HepG2 (cell line): ENCODE results near the gene CAMK1D. TPM values are rescaled to one million over a fixed set of nuclear protein-coding genes. Genes with fewer than 3 reads are reported as not detected.

Experiments
- ATAC-seq: fragments of 200-7000 bp; cut with Tn5 transposase; 3 replicates; pipeline ENCODE4 v1.9.1; 2020; ENCODE audit warnings: mild to moderate bottlenecking, moderate library complexity
- BruUV-seq: library from RNA; stranded (reverse); fragments of 400-500 nt; replicated peaks from 2 replicates; lab custom pipeline; 2021; lab: Mats Ljungman, UMichigan
- CTCF ChIA-PET: fragments of 300-600 bp; formaldehyde crosslinking; extraction: SDS; loops from one replicate; lab custom pipeline; 2021; ENCODE audit warnings: low total read pairs, inconsistent platforms, low intra/inter-chr PET ratio; lab: Yijun Ruan, JAX
- POLR2A ChIA-PET: fragments of 350-600 bp; sonication (Branson Sonifier 250); formaldehyde crosslinking; loops from one replicate; lab custom pipeline; 2020; ENCODE audit warnings: antibody characterized with exemption, inconsistent platforms; lab: Yijun Ruan, JAX
- DNase-seq: peaks from one replicate; pipeline ENCODE4 v3.0.0-alpha.2; 2015; ENCODE audit warnings: low spot score
- FAIRE-seq: peaks from 3 replicates; lab custom pipeline; 2011; peaks lifted over from hg19 to GRCh38; lab: Jason Lieb, UNC
- H2AFZ ChIP-seq: one replicate; pipeline ENCODE4 v1.6.1; 2011; ENCODE audit warnings: low read length, inconsistent platforms
- H3K27ac ChIP-seq: fragments of 300-600 bp; 3 replicates; pipeline ENCODE4 v1.8.0; 2011; ENCODE audit warnings: mixed run types, mild to moderate bottlenecking, mixed read lengths, low read length, inconsistent platforms; ENCODE audit not compliant: insufficient read depth; ENCODE audit errors: extremely low read length
- H3K27me3 ChIP-seq, 2 experiments: fragments of 200-600 bp in 1 of 2; 2 replicates in 1 of 2; 3 replicates in 1 of 2; pipeline versions ENCODE4 v1.6.0 to v1.8.0; 2011; ENCODE audit warnings: low read length in 2 of 2, mild to moderate bottlenecking in 2 of 2, moderate library complexity in 2 of 2, inconsistent platforms in 1 of 2; ENCODE audit not compliant: insufficient read depth in 2 of 2, control insufficient read depth in 1 of 2
- H3K36me3 ChIP-seq, 2 experiments: fragments of 200-600 bp in 1 of 2; replicated peaks in 1 of 2; 2 replicates in 1 of 2; 3 replicates in 1 of 2; pipeline versions ENCODE4 v1.5.1 to v1.8.0; 2011; ENCODE audit warnings: low read length in 2 of 2, inconsistent platforms in 1 of 2; ENCODE audit not compliant: insufficient read depth in 2 of 2, control insufficient read depth in 1 of 2
- H3K4me1 ChIP-seq: 2 replicates; pipeline ENCODE4 v1.5.1; 2012; ENCODE audit warnings: low read length, inconsistent platforms; ENCODE audit not compliant: insufficient read depth
- H3K4me2 ChIP-seq: 2 replicates; pipeline ENCODE4 v1.6.0; 2011; ENCODE audit warnings: low read depth, low read length, inconsistent platforms
- H3K4me3 ChIP-seq, 3 experiments: fragments of 200-600 bp in 1 of 3; sonication (generic), shearing (Covaris generic) in 1 of 3; replicated peaks in 1 of 3; 2 replicates each; pipeline ENCODE4 v1.5.1; 2011 to 2016; ENCODE audit warnings: low read length in 3 of 3, inconsistent platforms in 2 of 3, low read depth in 2 of 3, mild to moderate bottlenecking in 2 of 3, control low read depth in 1 of 3, mixed read lengths in 1 of 3; ENCODE audit not compliant: insufficient read depth in 1 of 3
- H3K79me2 ChIP-seq: one replicate; pipeline ENCODE4 v1.6.1; 2011; ENCODE audit warnings: low read length, inconsistent platforms; ENCODE audit not compliant: insufficient read depth
- H3K9ac ChIP-seq: 2 replicates; pipeline ENCODE4 v1.6.0; 2011; ENCODE audit warnings: mild to moderate bottlenecking, low read depth, low read length, inconsistent platforms; ENCODE audit not compliant: insufficient read depth
- H3K9me3 ChIP-seq: 2 replicates; pipeline ENCODE4 v1.5.1; 2012; ENCODE audit warnings: mild to moderate bottlenecking, low read length
- H4K20me1 ChIP-seq: 2 replicates; pipeline ENCODE4 v1.6.0; 2011; ENCODE audit warnings: inconsistent platforms, mild to moderate bottlenecking, low read length, moderate library complexity; ENCODE audit not compliant: insufficient read depth
- CBFB ChIP-seq: sonication (generic); formaldehyde crosslinking; IDR thresholded peaks from 2 replicates; pipeline ENCODE4 v1.4.0; 2020; ENCODE audit warnings: missing genetic modification reagents
- JUN ChIP-seq: sonication (generic); formaldehyde crosslinking; IDR thresholded peaks from 2 replicates; pipeline ENCODE4 v1.4.0; 2020; ENCODE audit warnings: mild to moderate bottlenecking, missing genetic modification reagents
- NKX3-1 ChIP-seq: sonication (generic); formaldehyde crosslinking; IDR thresholded peaks from 2 replicates; pipeline ENCODE4 v1.5.0; 2020; ENCODE audit warnings: missing genetic modification reagents
- NRL ChIP-seq: sonication (generic); formaldehyde crosslinking; IDR thresholded peaks from 2 replicates; pipeline ENCODE4 v1.5.0; 2020; ENCODE audit warnings: missing genetic modification reagents, mild to moderate bottlenecking, moderate library complexity, borderline replicate concordance
- PAX8 ChIP-seq: sonication (generic); formaldehyde crosslinking; IDR thresholded peaks from 2 replicates; pipeline ENCODE4 v1.8.0; 2022; ENCODE audit warnings: mild to moderate bottlenecking, missing genetic modification reagents, borderline replicate concordance
- POLR2A ChIP-seq, 2 experiments: IDR thresholded peaks; 2 replicates each; pipeline ENCODE4 v1.6.1; 2011; ENCODE audit warnings: low read depth in 2 of 2, low read length in 2 of 2, mild to moderate bottlenecking in 1 of 2, moderate library complexity in 1 of 2; ENCODE audit not compliant: insufficient read depth in 1 of 2
- ZNF224 ChIP-seq: sonication (generic); formaldehyde crosslinking; IDR thresholded peaks from 2 replicates; pipeline ENCODE4 v1.5.0; 2020; ENCODE audit warnings: mild to moderate bottlenecking, missing genetic modification reagents
- ZNF337 ChIP-seq: sonication (generic); formaldehyde crosslinking; IDR thresholded peaks from 2 replicates; pipeline ENCODE4 v1.5.1; 2020; ENCODE audit warnings: missing genetic modification reagents, low read depth, mild to moderate bottlenecking, borderline replicate concordance
- ZNF619 ChIP-seq: sonication (generic); formaldehyde crosslinking; IDR thresholded peaks from 2 replicates; pipeline ENCODE4 v1.4.0; 2020; ENCODE audit warnings: mild to moderate bottlenecking, missing genetic modification reagents
- ZNF777 ChIP-seq: sonication (generic); formaldehyde crosslinking; IDR thresholded peaks from 2 replicates; pipeline ENCODE4 v1.4.0; 2020; ENCODE audit warnings: missing genetic modification reagents
- WGBS: methylation state at CpG from one replicate; pipeline ENCODE4 v1.1.6; 2017; ENCODE audit warnings: low lambda C conversion rate; 5-methylcytosine and 5-hydroxymethylcytosine counted together
- in situ Hi-C: cut with HindIII; loops from 2 replicates; pipeline ENCODE4 v1.10.0; 2017; ENCODE audit warnings: low pct_unique_long_range_greater_than_20kb; ENCODE audit not compliant: extremely low pct_ligation_motif_present
- intact Hi-C: fragments of 100-400 bp; cut with micrococcal nuclease; formaldehyde crosslinking; loops from one replicate; pipeline ENCODE4 v1.10.0; 2022; ENCODE audit not compliant: unreplicated experiment
- polyA plus RNA-seq, 8 experiments: library from polyadenylated mRNA; depleted of rRNA in 3 of 8; stranded (reverse) in 7 of 8; unstranded in 1 of 8; fragments of >200 nt; fragmentation: Illumina TruSeq in 4 of 8; extraction: Trizol in 4 of 8; gene quantifications; 2 replicates each; pipeline versions ENCODE4 v1.2.1 to v1.2.3, GENCODE V29; 2011 to 2016; ENCODE audit warnings: low read depth in 4 of 8, missing spikeins in 1 of 8, mixed read lengths in 1 of 8; ENCODE audit not compliant: insufficient read depth in 1 of 8
- total RNA-seq, 5 experiments: library from RNA; depleted of rRNA; stranded (reverse); fragments of >200 nt; fragmentation: Illumina TruSeq; extraction: Trizol; gene quantifications; 2 replicates each; pipeline ENCODE4 v1.2.3, GENCODE V29; 2016; ENCODE audit warnings: low read depth in 1 of 5
- TF ChIP-seq, protein P1 (sequence below): sonication (generic); formaldehyde crosslinking; IDR thresholded peaks from 2 replicates; pipeline ENCODE4 v1.4.0; 2020; ENCODE audit warnings: mild to moderate bottlenecking, missing genetic modification reagents, borderline replicate concordance
- TF ChIP-seq, protein P2 (sequence below): sonication (generic); formaldehyde crosslinking; IDR thresholded peaks from 2 replicates; pipeline ENCODE4 v1.5.0; 2020; ENCODE audit warnings: missing genetic modification reagents
- TF ChIP-seq, protein P3 (sequence below): sonication (generic); formaldehyde crosslinking; IDR thresholded peaks from 2 replicates; pipeline ENCODE4 v1.4.0; 2020; ENCODE audit warnings: mild to moderate bottlenecking, missing genetic modification reagents

The CAMK1D gene
- total and polyA plus RNA-seq, 2 of the 13 experiments (the other 11 are each of a cell fraction or from before 2014, with no cell fraction given): under 0.01 TPM; not detected in 1

DNA sequence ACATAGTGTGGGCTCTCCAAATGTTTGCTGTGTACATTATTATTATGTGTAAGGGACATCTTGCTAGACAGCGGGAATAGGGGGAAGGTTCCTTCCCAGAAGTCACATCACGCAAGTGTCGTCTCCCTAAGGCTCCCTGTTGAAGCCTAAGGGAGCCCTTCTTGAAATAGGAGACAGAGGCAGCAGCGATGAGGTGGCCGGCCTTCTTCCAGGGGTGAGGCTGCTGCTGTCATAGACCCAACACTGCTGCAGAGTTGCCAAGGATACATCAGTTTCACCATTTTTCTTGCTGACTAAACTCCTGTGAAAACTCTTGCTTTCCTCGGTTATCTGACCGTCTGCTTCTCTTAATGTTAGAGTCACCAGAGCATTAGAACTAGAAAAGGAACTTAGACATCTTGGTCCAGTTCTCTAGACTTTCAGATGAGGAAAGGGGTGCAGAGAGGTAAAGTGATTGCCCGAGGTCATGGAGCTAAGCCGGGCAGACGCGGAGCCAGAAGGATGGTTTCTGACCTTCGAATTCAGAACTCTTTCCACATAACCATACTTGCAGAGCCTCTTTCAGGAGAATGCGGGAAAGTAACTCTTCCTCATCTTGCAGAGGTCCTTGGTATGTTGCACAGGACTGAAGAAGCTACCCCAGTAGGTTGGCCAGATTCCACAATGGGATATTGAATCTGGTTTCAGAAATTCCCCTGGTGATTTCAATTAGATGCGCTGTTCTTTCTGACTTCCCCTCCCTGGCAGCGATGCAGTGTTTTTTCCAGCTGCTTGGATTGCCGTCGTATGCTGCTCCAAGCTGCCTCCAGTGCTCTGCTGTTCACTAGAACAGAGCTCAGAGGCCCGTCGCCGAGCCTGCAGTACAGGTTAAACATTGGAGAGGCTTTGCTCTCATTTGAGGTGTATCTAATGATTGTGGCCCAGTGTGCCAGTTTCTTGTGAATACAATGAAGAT is 217.1 kb downstream of the CAMK1D start:
- Histone ChIP-seq H3K9ac (no peak overlapping the region), H3K79me2 (no peaks in the 10 kb centered on the region), H3K27ac (no peak overlapping the region), H3K4me3 (no peak overlapping the region), H4K20me1 (no peaks in the 10 kb centered on the region), H3K9me3 (no peaks in the 10 kb centered on the region), H3K36me3 (no peaks in the 10 kb centered on the region), H2AFZ (no peak overlapping the region), H3K4me1 (no peaks in the 10 kb centered on the region), H3K4me2 (no peak overlapping the region), H3K27me3 (peaks cover 0 to 15% of the 10 kb centered on the region in 2 experiments; a peak in 1 of 5 replicates)
- intact Hi-C loops (no loop called here), in situ Hi-C loops (no loop called here)
- ATAC-seq: no peak
- CTCF ChIA-PET: no interaction called here
- 41% methylated on average over 16 of the region's 20 CpGs for WGBS
- TF ChIP-seq ZNF337 (CRISPR knock-in tag): no peak
- no TSS peak for BruUV-seq
- FAIRE-seq: no peak
- no peak for DNase-seq
- POLR2A ChIA-PET: no interaction called here

DNA sequence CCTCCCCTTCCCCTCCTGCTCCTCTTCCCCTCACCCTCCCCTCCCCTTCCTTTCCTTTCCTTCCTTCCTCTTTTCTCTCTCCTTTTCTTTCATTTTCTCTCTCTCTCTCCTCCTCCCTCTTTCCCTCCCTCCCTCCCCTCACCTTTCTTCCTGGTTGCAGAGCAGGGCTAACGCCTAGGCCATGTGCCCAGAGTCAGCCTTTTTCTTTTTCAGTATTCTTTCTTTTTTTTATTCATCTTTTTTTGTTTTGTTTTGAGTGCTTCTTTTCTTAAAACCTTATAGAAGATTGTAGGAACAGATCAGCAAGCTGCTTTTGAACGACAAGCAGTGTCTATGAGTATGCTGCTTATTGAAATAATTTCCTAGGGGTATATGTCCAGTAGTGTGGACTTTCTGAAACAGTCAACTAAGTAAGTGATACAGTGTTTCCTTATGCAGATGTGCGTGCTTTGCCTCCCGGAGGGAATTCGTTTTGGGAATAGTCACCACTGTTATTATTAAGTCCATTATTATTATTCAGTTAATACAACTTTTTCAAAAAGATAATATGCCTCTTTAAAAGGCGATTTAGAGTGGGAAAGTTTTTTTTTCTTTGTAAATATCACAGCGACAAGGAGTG is 219.2 kb downstream of the CAMK1D start:
- H3K4me3 ChIP-seq: no peak overlapping the region
- ATAC-seq: no peak
- H3K27ac ChIP-seq: no peak overlapping the region
- no peak for DNase-seq
- 39% methylated on average over 7 of the region's 7 CpGs for WGBS
- in situ Hi-C loops (no loop called here), intact Hi-C loops (no loop called here)
- no peak overlapping the region for H3K9ac ChIP-seq
- no TSS peak for BruUV-seq
- H2AFZ ChIP-seq: no peak overlapping the region
- ChIA-PET CTCF (no interaction called here), POLR2A (no interaction called here)
- FAIRE-seq: no peak
- no peak overlapping the region for H3K4me2 ChIP-seq
- H3K9me3 ChIP-seq: no peaks in the 10 kb centered on the region
- no peaks in the 10 kb centered on the region for H3K79me2 ChIP-seq
- no peaks in the 10 kb centered on the region for H3K4me1 ChIP-seq
- no peaks in the 10 kb centered on the region for H3K36me3 ChIP-seq
- peaks cover 0 to 7% of the 10 kb centered on the region in 2 experiments; a peak in 1 of 5 replicates for H3K27me3 ChIP-seq
- no peaks in the 10 kb centered on the region for H4K20me1 ChIP-seq
- TF ChIP-seq ZNF619 (CRISPR knock-in tag) (no peak), PAX8 (CRISPR knock-in tag) (no peak), JUN (CRISPR knock-in tag) (no peak), NRL (CRISPR knock-in tag) (no peak), POLR2A (IDR thresholded peaks at IDR 0.05; ENCODE audit: insufficient read depth in 1 of 2, low read depth in 2 of 2, low read length in 2 of 2) (no peak), ZNF777 (CRISPR knock-in tag) (no peak), CBFB (CRISPR knock-in tag) (no peak), NKX3-1 (CRISPR knock-in tag) (no peak), ZNF224 (CRISPR knock-in tag) (no peak)
- TF ChIP-seq, protein P1, sequence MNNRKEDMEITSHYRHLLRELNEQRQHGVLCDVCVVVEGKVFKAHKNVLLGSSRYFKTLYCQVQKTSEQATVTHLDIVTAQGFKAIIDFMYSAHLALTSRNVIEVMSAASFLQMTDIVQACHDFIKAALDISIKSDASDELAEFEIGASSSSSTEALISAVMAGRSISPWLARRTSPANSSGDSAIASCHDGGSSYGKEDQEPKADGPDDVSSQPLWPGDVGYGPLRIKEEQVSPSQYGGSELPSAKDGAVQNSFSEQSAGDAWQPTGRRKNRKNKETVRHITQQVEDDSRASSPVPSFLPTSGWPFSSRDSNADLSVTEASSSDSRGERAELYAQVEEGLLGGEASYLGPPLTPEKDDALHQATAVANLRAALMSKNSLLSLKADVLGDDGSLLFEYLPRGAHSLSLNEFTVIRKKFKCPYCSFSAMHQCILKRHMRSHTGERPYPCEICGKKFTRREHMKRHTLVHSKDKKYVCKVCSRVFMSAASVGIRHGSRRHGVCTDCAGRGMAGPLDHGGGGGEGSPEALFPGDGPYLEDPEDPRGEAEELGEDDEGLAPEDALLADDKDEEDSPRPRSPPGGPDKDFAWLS: no peak
- TF ChIP-seq, protein P2, sequence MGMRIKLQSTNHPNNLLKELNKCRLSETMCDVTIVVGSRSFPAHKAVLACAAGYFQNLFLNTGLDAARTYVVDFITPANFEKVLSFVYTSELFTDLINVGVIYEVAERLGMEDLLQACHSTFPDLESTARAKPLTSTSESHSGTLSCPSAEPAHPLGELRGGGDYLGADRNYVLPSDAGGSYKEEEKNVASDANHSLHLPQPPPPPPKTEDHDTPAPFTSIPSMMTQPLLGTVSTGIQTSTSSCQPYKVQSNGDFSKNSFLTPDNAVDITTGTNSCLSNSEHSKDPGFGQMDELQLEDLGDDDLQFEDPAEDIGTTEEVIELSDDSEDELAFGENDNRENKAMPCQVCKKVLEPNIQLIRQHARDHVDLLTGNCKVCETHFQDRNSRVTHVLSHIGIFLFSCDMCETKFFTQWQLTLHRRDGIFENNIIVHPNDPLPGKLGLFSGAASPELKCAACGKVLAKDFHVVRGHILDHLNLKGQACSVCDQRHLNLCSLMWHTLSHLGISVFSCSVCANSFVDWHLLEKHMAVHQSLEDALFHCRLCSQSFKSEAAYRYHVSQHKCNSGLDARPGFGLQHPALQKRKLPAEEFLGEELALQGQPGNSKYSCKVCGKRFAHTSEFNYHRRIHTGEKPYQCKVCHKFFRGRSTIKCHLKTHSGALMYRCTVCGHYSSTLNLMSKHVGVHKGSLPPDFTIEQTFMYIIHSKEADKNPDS: no peak
- TF ChIP-seq, protein P3, sequence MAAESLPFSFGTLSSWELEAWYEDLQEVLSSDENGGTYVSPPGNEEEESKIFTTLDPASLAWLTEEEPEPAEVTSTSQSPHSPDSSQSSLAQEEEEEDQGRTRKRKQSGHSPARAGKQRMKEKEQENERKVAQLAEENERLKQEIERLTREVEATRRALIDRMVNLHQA (CRISPR knock-in tag): no peak
